KMS-11 (cell line): ENCODE measurements around the gene NDC80.
A peak's percentile ranks its signal among the peaks of the same experiment; 100 is the strongest.
"Not testable (repeated sequence)": the region's sequence is repeated elsewhere in the genome, so short reads cannot be mapped to it uniquely, and the experiment has no call there.

ENCODE experiments used
- H2AFZ ChIP-seq: fragments of 200-600 bp; sonication (generic); 2 replicates; pipeline ENCODE4 v1.6.1; 2016; ENCODE audit warnings: antibody characterized with exemption, mixed run types, low read depth
- H3K27ac ChIP-seq: fragments of 200-600 bp; sonication (generic); 2 replicates; pipeline ENCODE4 v1.6.1; 2016; ENCODE audit warnings: mild to moderate bottlenecking, mixed run types
- H3K27me3 ChIP-seq: fragments of 200-600 bp; sonication (generic); 2 replicates; pipeline ENCODE4 v1.6.1; 2017; ENCODE audit warnings: mild to moderate bottlenecking, low read depth, mixed run types, moderate library complexity; ENCODE audit not compliant: insufficient read depth
- H3K36me3 ChIP-seq: fragments of 200-600 bp; sonication (generic); 2 replicates; pipeline ENCODE4 v1.6.1; 2017; ENCODE audit warnings: mild to moderate bottlenecking, mixed run types; ENCODE audit not compliant: insufficient read depth
- H3K4me1 ChIP-seq: fragments of 200-600 bp; sonication (generic); 2 replicates; pipeline ENCODE4 v1.6.1; 2016; ENCODE audit warnings: mild to moderate bottlenecking, low read depth, mixed run types; ENCODE audit not compliant: poor library complexity, severe bottlenecking
- H3K4me2 ChIP-seq: fragments of 200-600 bp; sonication (generic); 2 replicates; pipeline ENCODE4 v1.7.0; 2016; ENCODE audit warnings: mild to moderate bottlenecking, mixed run types
- H3K4me3 ChIP-seq: fragments of 200-600 bp; sonication (generic); IDR thresholded peaks from 2 replicates; pipeline ENCODE4 v1.6.1; 2017; ENCODE audit warnings: low read depth, low read length, mixed read lengths; ENCODE audit not compliant: insufficient read depth
- H3K79me2 ChIP-seq: fragments of 200-600 bp; sonication (generic); 2 replicates; pipeline ENCODE4 v1.6.1; 2016; ENCODE audit warnings: low read depth, mixed run types; ENCODE audit not compliant: insufficient read depth
- H3K9ac ChIP-seq: fragments of 200-600 bp; sonication (generic); 2 replicates; pipeline ENCODE4 v1.6.1; 2016; ENCODE audit warnings: mild to moderate bottlenecking, mixed run types
- H4K20me1 ChIP-seq: fragments of 200-600 bp; sonication (generic); 2 replicates; pipeline ENCODE4 v1.6.1; 2016; ENCODE audit warnings: mild to moderate bottlenecking, mixed run types; ENCODE audit not compliant: insufficient read depth
- CTCF ChIP-seq: fragments of 200-600 bp; sonication (generic); conservative IDR thresholded peaks from 2 replicates; pipeline ENCODE4 v1.6.1; 2017; ENCODE audit warnings: low read depth, mild to moderate bottlenecking, antibody characterized with exemption, low read length, moderate library complexity, mixed read lengths

NDC80 gene

GRCh38 chr18:2571200-2572170 is at the start of gene NDC80, which contains the start of gene METTL4:
Gene NDC80 (plus strand): TSS chr18:2571557. CDS start chr18:2572986, 1,429 bp downstream.
Gene METTL4 (minus strand): TSS chr18:2571505. CDS start chr18:2567216, 4,289 bp downstream.
- H2AFZ ChIP-seq = peak within 1 kb of the TSS; percentile 85
- TF ChIP-seq CTCF = no peak
- peak within 1 kb of the TSS; percentile 97 for H3K9ac ChIP-seq
- no peaks in the 10 kb centered on the region for H3K27me3 ChIP-seq
- peak within 1 kb of the TSS; percentile 99 for H3K4me2 ChIP-seq
- peak within 1 kb of the TSS; percentile 95 for H3K27ac ChIP-seq
- peak within 1 kb of the TSS; percentile 82 for H3K4me3 ChIP-seq
- peaks cover 32% of the 10 kb centered on the region for H3K4me1 ChIP-seq
- H3K79me2 ChIP-seq = peaks cover 57% of the 10 kb centered on the region
- H4K20me1 ChIP-seq = no peaks in the 10 kb centered on the region
- H3K36me3 ChIP-seq = no peaks in the 10 kb centered on the region

- H3K27me3 ChIP-seq = no peaks in the 10 kb centered on the region
- TF ChIP-seq CTCF = no peak
- H3K9ac ChIP-seq = no peak overlapping the region
- H3K79me2 ChIP-seq = no peaks in the 10 kb centered on the region
- no peak overlapping the region for H2AFZ ChIP-seq
- no peak overlapping the region for H3K4me3 ChIP-seq
- H3K4me2 ChIP-seq = no peak overlapping the region
- no peaks in the 10 kb centered on the region for H4K20me1 ChIP-seq
- no peak overlapping the region for H3K27ac ChIP-seq
- H3K36me3 ChIP-seq = no peaks in the 10 kb centered on the region
- H3K4me1 ChIP-seq = no peaks in the 10 kb centered on the region
Observed at GRCh38 chr18:2522112-2522511, 49.2 kb upstream of the NDC80 start.

- not testable (repeated sequence) for H3K27ac ChIP-seq, H2AFZ ChIP-seq, H4K20me1 ChIP-seq, H3K4me1 ChIP-seq, H3K27me3 ChIP-seq, H3K79me2 ChIP-seq, H3K4me3 ChIP-seq, H3K36me3 ChIP-seq, H3K4me2 ChIP-seq, H3K9ac ChIP-seq
Observed at GRCh38 chr18:2524794-2525198, 46.6 kb upstream of the NDC80 start.

- H3K4me2 ChIP-seq = no peak overlapping the region
- H3K9ac ChIP-seq = no peak overlapping the region
- H3K27me3 ChIP-seq = no peaks in the 10 kb centered on the region
- H3K4me1 ChIP-seq = no peaks in the 10 kb centered on the region
- TF ChIP-seq CTCF = no peak
- no peak overlapping the region for H3K27ac ChIP-seq
- no peaks in the 10 kb centered on the region for H4K20me1 ChIP-seq
- no peaks in the 10 kb centered on the region for H3K36me3 ChIP-seq
- H3K4me3 ChIP-seq = no peak overlapping the region
- H2AFZ ChIP-seq = no peak overlapping the region
- H3K79me2 ChIP-seq = no peaks in the 10 kb centered on the region
Observed at GRCh38 chr18:2526329-2526728, 45.0 kb upstream of the NDC80 start.

GRCh38 chr18:2529154-2529553 is 42.2 kb upstream of the NDC80 start:
- Histone ChIP-seq H4K20me1 (no peaks in the 10 kb centered on the region), H3K4me2 (no peak overlapping the region), H3K4me3 (no peak overlapping the region), H2AFZ (no peak overlapping the region), H3K36me3 (no peaks in the 10 kb centered on the region), H3K27me3 (no peaks in the 10 kb centered on the region), H3K79me2 (no peaks in the 10 kb centered on the region), H3K4me1 (no peaks in the 10 kb centered on the region), H3K9ac (no peak overlapping the region), H3K27ac (no peak overlapping the region)
- TF ChIP-seq CTCF = no peak
